Measurements from ENCODE around the gene OR6K2. TPM values are rescaled to one million over a fixed set of nuclear protein-coding genes. Genes with fewer than 3 reads are reported as not detected.

The OR6K2 gene
- total RNA-seq: not detected in 2 replicates

GRCh38 chr1:158700552-158700951 is at the start of gene OR6K2:
Gene OR6K2, minus strand, starts transcription at chr1:158700652. Its CDS starts 0 bp downstream, at chr1:158700652.

GRCh38 chr1:158720620-158721019 is 20.2 kb upstream of the OR6K2 start, which contains the start of gene OR6K3:
Gene OR6K3, minus strand, starts transcription at chr1:158720720. Its CDS starts 2,605 bp downstream, at chr1:158718115.

GRCh38 chr1:158686111-158687009 is 14.1 kb downstream of the OR6K2 start, which contains the start of gene SPTA1:
Gene SPTA1, minus strand, starts transcription at chr1:158686715. Its CDS starts 198 bp downstream, at chr1:158686517.

Other genes with a start within 250 kb of the OR6K2 start
- not detected in 2 replicates for gene OR10K1, start 238.8 kb downstream of the OR6K2 start, total RNA-seq
- gene OR10R2, start 228.4 kb downstream of the OR6K2 start, total RNA-seq: not detected in 2 replicates
- gene OR6Y1, start 146.2 kb downstream of the OR6K2 start, total RNA-seq: not detected in 2 replicates
- gene OR6P1, start 130.1 kb downstream of the OR6K2 start, total RNA-seq: not detected in 2 replicates
- gene OR10X1, start 120.8 kb downstream of the OR6K2 start, total RNA-seq: not detected in 2 replicates
- gene OR10Z1, start 95.4 kb downstream of the OR6K2 start, total RNA-seq: not detected in 2 replicates
- under 0.01 TPM in 1 of 2 replicates, not detected in the other for gene SPTA1, start 13.9 kb downstream of the OR6K2 start, total RNA-seq
- not detected in 2 replicates for gene OR6K3, start 20.1 kb upstream of the OR6K2 start, total RNA-seq
- gene OR6K6, start 54.1 kb upstream of the OR6K2 start, total RNA-seq: not detected in 2 replicates
- not detected in 2 replicates for gene OR6N1, start 71.5 kb upstream of the OR6K2 start, total RNA-seq
- not detected in 2 replicates for gene OR6N2, start 80.6 kb upstream of the OR6K2 start, total RNA-seq
- not detected in 2 replicates for gene MNDA, start 130.7 kb upstream of the OR6K2 start, total RNA-seq
- 0.20 and 2.6 TPM in 2 replicates for gene PYHIN1, start 230.9 kb upstream of the OR6K2 start, total RNA-seq